Activated CD4-positive, alpha-beta T cell treated with anti-CD3 and anti-CD28 coated beads for 36 hours (primary cell): ENCODE data around the gene LMO1. TPM values are rescaled to one million over a fixed set of nuclear protein-coding genes. Genes with fewer than 3 reads are reported as not detected.

ENCODE experiments used
- ATAC-seq: fragments of 200-7000 bp; cut with Tn5 transposase; one replicate; pipeline ENCODE4 v1.10.0; 2021; ENCODE audit warnings: mild to moderate bottlenecking, moderate library complexity
- CTCF ChIA-PET: fragments of 350-600 bp; sonication (Branson Sonifier 250); formaldehyde crosslinking; loops from one replicate; lab custom pipeline; 2021; ENCODE audit warnings: antibody characterized with exemption; lab: Charles Lee
- POLR2A ChIA-PET: fragments of 350-600 bp; sonication (Branson Sonifier 250); formaldehyde crosslinking; loops from one replicate; lab custom pipeline; 2021; ENCODE audit warnings: antibody characterized with exemption, inconsistent platforms; lab: Charles Lee
- DNase-seq: peaks from one replicate; pipeline ENCODE4 v3.0.0-alpha.2; 2020
- H3K27ac Mint-ChIP-seq: one replicate; pipeline ENCODE4 v1.8.0; 2021; ENCODE audit warnings: mixed read lengths
- H3K27me3 Mint-ChIP-seq: one replicate; pipeline ENCODE4 v1.8.0; 2021; ENCODE audit warnings: mixed read lengths
- H3K36me3 Mint-ChIP-seq: one replicate; pipeline ENCODE4 v1.8.0; 2021; ENCODE audit warnings: low read depth, mixed read lengths
- H3K4me1 Mint-ChIP-seq: one replicate; pipeline ENCODE4 v1.8.0; 2021; ENCODE audit warnings: mixed read lengths
- H3K4me3 Mint-ChIP-seq: one replicate; pipeline ENCODE4 v1.8.0; 2021; ENCODE audit warnings: mild to moderate bottlenecking, moderate library complexity, mixed read lengths
- H3K9me3 Mint-ChIP-seq: one replicate; pipeline ENCODE4 v1.8.0; 2021; ENCODE audit warnings: low read depth, mixed read lengths
- intact Hi-C, 2 experiments: fragments of 100-400 bp; cut with DNase I in 1 of 2; cut with micrococcal nuclease in 1 of 2; formaldehyde crosslinking; loops; one replicate each; pipeline versions ENCODE4 v1.14.2 to v1.15.1; 2022 to 2024; cut with DNase I, micrococcal nuclease
- total RNA-seq, 2 experiments: library from RNA; stranded (reverse); gene quantifications; one replicate each; pipeline ENCODE4 v1.2.3, GENCODE V29; 2021

Gene LMO1
- total RNA-seq, 2 experiments from 2014 or later, result not detected

- Mint-ChIP-seq H3K27me3 (peaks cover 17% of the 10 kb centered on the region), H3K9me3 (no peaks in the 10 kb centered on the region), H3K27ac (no peak overlapping the region), H3K36me3 (no peaks in the 10 kb centered on the region), H3K4me3 (no peak overlapping the region), H3K4me1 (peaks cover 4% of the 10 kb centered on the region)
- ChIA-PET CTCF (interaction anchor here (1.8 kb wide), 1 partner anchor 14 kb away, joined by 6 read pairs; no protein-coding TSS in a partner anchor), POLR2A (no interaction called here)
- intact Hi-C loops, result no loop called here
- no peak for ATAC-seq
- DNase-seq, result peak; percentile 62
Measured at GRCh38 chr11:8209208-8209807, 54.4 kb downstream of the LMO1 start.

DNA sequence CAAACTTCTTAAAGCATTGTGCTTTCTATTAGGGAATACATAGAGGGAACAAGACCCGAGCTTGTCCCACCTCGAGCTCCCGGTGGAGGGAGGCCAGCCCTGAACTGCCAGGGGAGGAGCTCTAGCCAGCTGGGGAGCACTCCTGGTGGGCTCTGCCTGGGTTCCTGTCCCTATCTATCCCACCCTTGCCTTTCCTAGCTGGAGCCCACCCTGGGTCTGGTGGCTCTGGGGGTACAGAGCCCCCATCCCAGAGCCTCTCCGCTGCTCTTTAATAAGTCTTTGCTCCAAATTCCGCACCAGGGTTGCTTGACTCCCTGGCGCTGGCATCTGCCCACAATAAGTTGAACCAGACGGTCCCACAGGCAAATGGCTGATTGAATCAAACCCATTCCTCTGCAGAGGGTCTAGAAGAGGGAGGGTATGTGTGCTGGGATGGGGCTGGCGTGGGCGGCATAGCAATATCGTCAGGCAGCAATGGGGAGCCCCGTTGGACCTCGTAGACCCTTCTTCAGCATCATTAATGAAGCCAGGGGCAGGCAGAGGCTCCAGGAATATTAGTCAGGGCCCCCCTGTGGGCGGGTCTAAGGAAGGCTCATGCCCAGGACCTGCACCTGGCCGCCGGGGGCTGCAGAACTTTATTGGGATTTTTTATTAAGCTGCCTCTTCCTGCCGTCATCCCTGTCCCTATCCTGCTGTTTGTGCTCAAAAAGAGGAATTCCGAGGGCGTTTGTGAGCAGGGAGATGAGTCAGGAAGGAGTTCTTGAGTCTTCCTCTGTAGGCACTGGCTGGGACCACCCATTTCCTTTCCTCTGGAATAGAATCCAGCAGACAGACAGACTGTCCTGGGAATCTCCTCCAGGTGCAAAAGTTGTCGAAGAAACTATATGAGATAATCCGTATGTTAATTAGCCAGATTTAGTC lies 56.3 kb downstream of the LMO1 start:
- Mint-ChIP-seq H3K4me3 (no peak overlapping the region), H3K9me3 (no peaks in the 10 kb centered on the region), H3K27ac (no peak overlapping the region), H3K4me1 (peaks cover 4% of the 10 kb centered on the region), H3K27me3 (peaks cover 17% of the 10 kb centered on the region), H3K36me3 (no peaks in the 10 kb centered on the region)
- ChIA-PET CTCF (interaction anchor here (0.6 to 1.8 kb wide), 6 partner anchors 12 to 228 kb away, joined by 3 to 8 read pairs (median 4); no protein-coding TSS in a partner anchor), POLR2A (no interaction called here)
- ATAC-seq (no peak), DNase-seq (no peak)
- intact Hi-C loops, result no loop called here

DNA sequence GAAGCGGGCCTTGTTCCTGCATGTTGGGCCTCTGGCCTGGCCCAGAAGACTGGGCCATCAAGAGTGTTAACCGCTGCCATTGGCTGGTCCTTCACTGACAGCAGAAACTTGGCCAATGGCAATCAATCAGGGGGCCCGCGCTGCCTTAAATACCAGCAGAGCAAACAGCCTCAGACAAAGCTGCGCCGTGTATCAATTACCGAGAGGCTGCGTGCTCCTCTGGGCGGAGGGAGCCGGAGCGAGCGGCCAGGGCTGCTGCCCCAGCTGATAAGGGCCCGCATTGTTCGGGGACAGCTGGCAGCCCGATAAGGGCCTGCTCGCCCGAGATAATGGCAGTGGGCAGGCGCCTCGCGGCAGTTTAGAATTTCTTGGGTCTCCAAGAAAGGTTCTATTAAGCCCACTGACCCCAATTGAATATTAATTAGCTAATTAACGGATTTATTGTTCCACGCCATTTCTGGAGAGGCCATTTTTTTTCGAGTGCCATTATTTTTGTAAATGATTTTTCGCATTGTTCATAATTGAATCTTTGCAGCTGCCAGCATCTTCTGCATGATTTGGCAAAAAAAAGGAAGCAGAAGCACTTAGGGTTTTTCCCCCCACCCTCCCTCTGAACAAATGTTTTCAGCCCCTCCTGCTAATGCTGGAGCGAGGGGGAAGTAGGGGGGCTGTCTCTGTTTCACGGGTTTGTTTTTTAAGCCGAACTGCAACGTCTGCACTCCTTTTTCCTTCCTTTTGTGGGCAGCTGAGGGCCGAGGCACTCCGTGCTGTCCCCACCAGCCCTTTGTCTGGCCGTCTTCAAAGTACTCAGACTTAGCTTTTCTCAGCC lies 57.2 kb downstream of the LMO1 start:
- H3K4me3 Mint-ChIP-seq, result no peak overlapping the region
- peaks cover 4% of the 10 kb centered on the region for H3K4me1 Mint-ChIP-seq
- H3K27ac Mint-ChIP-seq, result no peak overlapping the region
- no peaks in the 10 kb centered on the region for H3K9me3 Mint-ChIP-seq
- peaks cover 17% of the 10 kb centered on the region for H3K27me3 Mint-ChIP-seq
- DNase-seq, result no peak
- CTCF ChIA-PET, result interaction anchor here (0.6 to 1.4 kb wide), 5 partner anchors 13 to 229 kb away, joined by 3 to 8 read pairs (median 3); no protein-coding TSS in a partner anchor
- no peak for ATAC-seq
- no peaks in the 10 kb centered on the region for H3K36me3 Mint-ChIP-seq
- POLR2A ChIA-PET, result no interaction called here
- intact Hi-C loops, result no loop called here

- POLR2A ChIA-PET, result no interaction called here
- Mint-ChIP-seq H3K27me3 (peaks cover 17% of the 10 kb centered on the region), H3K27ac (no peak overlapping the region), H3K36me3 (no peaks in the 10 kb centered on the region), H3K4me1 (peaks cover 4% of the 10 kb centered on the region), H3K9me3 (no peaks in the 10 kb centered on the region), H3K4me3 (no peak overlapping the region)
- ATAC-seq (no peak), DNase-seq (no peak)
- CTCF ChIA-PET, result no interaction called here
- intact Hi-C loops, result no loop called here
Measured at GRCh38 chr11:8205566-8205965, 58.1 kb downstream of the LMO1 start.

- Mint-ChIP-seq H3K9me3 (no peaks in the 10 kb centered on the region), H3K4me3 (no peak overlapping the region), H3K4me1 (peaks cover 4% of the 10 kb centered on the region), H3K27ac (no peak overlapping the region), H3K27me3 (peaks cover 17% of the 10 kb centered on the region), H3K36me3 (no peaks in the 10 kb centered on the region)
- ChIA-PET CTCF (interaction anchor here (1.0 to 4.1 kb wide), 2 partner anchors 11 to 15 kb away, joined by 4 to 20 read pairs; no protein-coding TSS in a partner anchor), POLR2A (no interaction called here)
- no peak for ATAC-seq
- no peak for DNase-seq
- intact Hi-C loops, result no loop called here
Measured at GRCh38 chr11:8204596-8204995, 59.1 kb downstream of the LMO1 start.

GRCh38 chr11:8204025-8204424 lies 59.7 kb downstream of the LMO1 start:
- DNase-seq (no peak), ATAC-seq (no peak)
- POLR2A ChIA-PET, result no interaction called here
- H3K4me1 Mint-ChIP-seq, result peaks cover 4% of the 10 kb centered on the region
- H3K27me3 Mint-ChIP-seq, result peaks cover 17% of the 10 kb centered on the region
- intact Hi-C loops, result no loop called here
- CTCF ChIA-PET, result interaction anchor here (0.7 to 4.1 kb wide), 3 partner anchors 11 to 16 kb away, joined by 3 to 20 read pairs (median 4); no protein-coding TSS in a partner anchor
- no peaks in the 10 kb centered on the region for H3K36me3 Mint-ChIP-seq
- no peaks in the 10 kb centered on the region for H3K9me3 Mint-ChIP-seq
- H3K4me3 Mint-ChIP-seq, result no peak overlapping the region
- no peak overlapping the region for H3K27ac Mint-ChIP-seq

GRCh38 chr11:8203414-8203715 lies 60.3 kb downstream of the LMO1 start:
- Mint-ChIP-seq H3K4me3 (no peak overlapping the region), H3K4me1 (peaks cover 4% of the 10 kb centered on the region), H3K27me3 (peaks cover 17% of the 10 kb centered on the region), H3K36me3 (no peaks in the 10 kb centered on the region), H3K9me3 (no peaks in the 10 kb centered on the region), H3K27ac (no peak overlapping the region)
- CTCF ChIA-PET, result interaction anchor here (0.6 to 4.1 kb wide), 4 partner anchors 10 to 255 kb away, joined by 3 to 20 read pairs (median 4); no protein-coding TSS in a partner anchor
- intact Hi-C loops, result no loop called here
- ATAC-seq, result no peak
- no peak for DNase-seq
- POLR2A ChIA-PET, result no interaction called here

GRCh38 chr11:8202516-8203413 lies 60.9 kb downstream of the LMO1 start:
- ChIA-PET CTCF (interaction anchor here (0.6 to 4.1 kb wide), 4 partner anchors 9 to 255 kb away, joined by 3 to 20 read pairs (median 4); no protein-coding TSS in a partner anchor), POLR2A (interaction anchor here (0.6 kb wide), 1 partner anchor 17 kb away, joined by 3 read pairs; no protein-coding TSS in a partner anchor)
- Mint-ChIP-seq H3K27me3 (peaks cover 14% of the 10 kb centered on the region), H3K27ac (no peak overlapping the region), H3K36me3 (no peaks in the 10 kb centered on the region), H3K4me3 (no peak overlapping the region), H3K9me3 (no peaks in the 10 kb centered on the region), H3K4me1 (peaks cover 4% of the 10 kb centered on the region)
- intact Hi-C loops, result no loop called here
- no peak for ATAC-seq
- DNase-seq, result no peak

GRCh38 chr11:8201644-8202365 lies 61.9 kb downstream of the LMO1 start:
- intact Hi-C loops, result no loop called here
- peaks cover 9% of the 10 kb centered on the region for H3K27me3 Mint-ChIP-seq
- no peak overlapping the region for H3K4me3 Mint-ChIP-seq
- H3K9me3 Mint-ChIP-seq, result no peaks in the 10 kb centered on the region
- no peak overlapping the region for H3K27ac Mint-ChIP-seq
- peaks cover 2% of the 10 kb centered on the region for H3K4me1 Mint-ChIP-seq
- POLR2A ChIA-PET, result no interaction called here
- no peak for DNase-seq
- CTCF ChIA-PET, result interaction anchor here (4.1 kb wide), 1 partner anchor 9 kb away, joined by 20 read pairs; no protein-coding TSS in a partner anchor
- ATAC-seq, result peak; percentile 55
- H3K36me3 Mint-ChIP-seq, result no peaks in the 10 kb centered on the region

GRCh38 chr11:8199676-8200075 lies 64.0 kb downstream of the LMO1 start:
- no peaks in the 10 kb centered on the region for H3K4me1 Mint-ChIP-seq
- intact Hi-C loops, result no loop called here
- no peaks in the 10 kb centered on the region for H3K9me3 Mint-ChIP-seq
- DNase-seq, result no peak
- no peak for ATAC-seq
- no peaks in the 10 kb centered on the region for H3K36me3 Mint-ChIP-seq
- no peak overlapping the region for H3K27ac Mint-ChIP-seq
- H3K27me3 Mint-ChIP-seq, result peaks cover 10% of the 10 kb centered on the region
- ChIA-PET POLR2A (no interaction called here), CTCF (interaction anchor here (0.7 kb wide), 1 partner anchor 20 kb away, joined by 3 read pairs; no protein-coding TSS in a partner anchor)
- H3K4me3 Mint-ChIP-seq, result no peak overlapping the region
